HepG2 (cell line): ENCODE data around the gene KIAA0232. TPM values are rescaled to one million over a fixed set of nuclear protein-coding genes. Genes with fewer than 3 reads are reported as not detected.

ENCODE experiments used
- ATF2 ChIP-seq: sonication (generic); formaldehyde crosslinking; IDR thresholded peaks from 2 replicates; pipeline ENCODE4 v1.4.0; 2020; ENCODE audit warnings: missing genetic modification reagents
- CREB3 ChIP-seq: sonication (generic); formaldehyde crosslinking; IDR thresholded peaks from 2 replicates; pipeline ENCODE4 v1.5.0; 2020; ENCODE audit warnings: missing genetic modification reagents
- EP300 ChIP-seq, 3 experiments: sonication (generic) in 1 of 3; formaldehyde crosslinking in 1 of 3; IDR thresholded peaks; 2 replicates each; pipeline versions ENCODE4 v1.5.1 to v1.6.1; 2011 to 2020; ENCODE audit warnings: low read depth in 2 of 3, low read length in 2 of 3, borderline replicate concordance in 1 of 3, improper control_type of control experiment in 1 of 3, mild to moderate bottlenecking in 1 of 3, missing genetic modification reagents in 1 of 3, moderate library complexity in 1 of 3
- ESRRA ChIP-seq: sonication (generic); formaldehyde crosslinking; IDR thresholded peaks from 2 replicates; pipeline ENCODE4 v1.5.1; 2020; ENCODE audit warnings: mild to moderate bottlenecking, low read depth, missing genetic modification reagents
- FOXA1 ChIP-seq, 2 experiments: fragments of 450-650 bp in 1 of 2; sonication (generic) in 1 of 2; formaldehyde crosslinking in 1 of 2; IDR thresholded peaks; 2 replicates each; pipeline versions ENCODE4 v1.4.0 to v1.6.1; 2016 to 2020; ENCODE audit warnings: missing genetic modification reagents in 1 of 2
- HDAC2 ChIP-seq: sonication (generic); formaldehyde crosslinking; IDR thresholded peaks from 2 replicates; pipeline ENCODE4 v1.4.0; 2020; ENCODE audit warnings: missing genetic modification reagents
- HOXA5 ChIP-seq: sonication (generic); formaldehyde crosslinking; IDR thresholded peaks from 2 replicates; pipeline ENCODE4 v1.4.0; 2020; ENCODE audit warnings: missing genetic modification reagents
- KLF11 ChIP-seq: IDR thresholded peaks from 2 replicates; pipeline ENCODE4 v1.6.1; 2016; ENCODE audit warnings: missing compliant biosample characterization
- MLX ChIP-seq: IDR thresholded peaks from 2 replicates; pipeline ENCODE4 v1.6.1; 2016
- SETDB1 ChIP-seq: sonication (generic); formaldehyde crosslinking; IDR thresholded peaks from 2 replicates; pipeline ENCODE4 v1.5.1; 2020; ENCODE audit warnings: missing genetic modification reagents, mild to moderate bottlenecking, borderline replicate concordance
- SNAPC5 ChIP-seq: sonication (generic); formaldehyde crosslinking; IDR thresholded peaks from 2 replicates; pipeline ENCODE4 v1.8.1; 2023; ENCODE audit warnings: mild to moderate bottlenecking, missing genetic modification reagents, borderline replicate concordance
- ZBTB25 ChIP-seq: IDR thresholded peaks from 2 replicates; pipeline ENCODE4 v1.6.1; 2018; ENCODE audit warnings: missing genetic modification reagents
- ZNF607 ChIP-seq: sonication (generic); formaldehyde crosslinking; IDR thresholded peaks from 2 replicates; pipeline ENCODE4 v1.5.1; 2020; ENCODE audit warnings: missing genetic modification reagents, mild to moderate bottlenecking, borderline replicate concordance
- ZNF644 ChIP-seq: IDR thresholded peaks from 2 replicates; pipeline ENCODE4 v1.6.1; 2016; ENCODE audit warnings: low read depth
- ZNF713 ChIP-seq: sonication (generic); formaldehyde crosslinking; IDR thresholded peaks from 2 replicates; pipeline ENCODE4 v1.4.0; 2020; ENCODE audit warnings: mild to moderate bottlenecking, missing genetic modification reagents
- polyA plus RNA-seq, 8 experiments: library from polyadenylated mRNA; depleted of rRNA in 3 of 8; stranded (reverse) in 7 of 8; unstranded in 1 of 8; fragments of >200 nt; fragmentation: Illumina TruSeq in 4 of 8; extraction: Trizol in 4 of 8; gene quantifications; 2 replicates each; pipeline versions ENCODE4 v1.2.1 to v1.2.3, GENCODE V29; 2011 to 2016; ENCODE audit warnings: low read depth in 4 of 8, missing spikeins in 1 of 8, mixed read lengths in 1 of 8; ENCODE audit not compliant: insufficient read depth in 1 of 8
- total RNA-seq, 5 experiments: library from RNA; depleted of rRNA; stranded (reverse); fragments of >200 nt; fragmentation: Illumina TruSeq; extraction: Trizol; gene quantifications; 2 replicates each; pipeline ENCODE4 v1.2.3, GENCODE V29; 2016; ENCODE audit warnings: low read depth in 1 of 5

KIAA0232 gene
- total and polyA plus RNA-seq, 2 of the 13 experiments (the other 11 are each of a cell fraction or from before 2014, with no cell fraction given) = 7.8 to 17.1 TPM

GRCh38 chr4:6773616-6774540, 8.6 kb upstream of the KIAA0232 start (continued):
- 0 out of 2 replicates have a peak, but pooled peaks have one; percentile 44 for TF ChIP-seq ESRRA (CRISPR knock-in tag)
- peak; percentile 44; the same call in 1 of the 2 replicates for TF ChIP-seq ZBTB25
- TF ChIP-seq SNAPC5 = no peak
- TF ChIP-seq ATF2 (CRISPR knock-in tag) = peak; percentile 68; the same call in 1 of the 2 replicates
- TF ChIP-seq ZNF713 = no peak
- no peak for TF ChIP-seq FOXA1 (IDR thresholded peaks at IDR 0.05)
- peak; percentile 66 for TF ChIP-seq FOXA1 (CRISPR knock-in tag; IDR thresholded peaks at IDR 0.05)
- TF ChIP-seq MLX = 0 out of 2 replicates have a peak, but pooled peaks have one; percentile 15
- peak; percentile 55 for TF ChIP-seq ZNF644 (CRISPR knock-in tag)
- TF ChIP-seq HDAC2 (CRISPR knock-in tag) = peak; percentile 86
- no peak for TF ChIP-seq ZNF607
- TF ChIP-seq KLF11 (CRISPR knock-in tag) = no peak
- no peak for TF ChIP-seq SETDB1 (CRISPR knock-in tag)
- TF ChIP-seq HOXA5 = no peak
- TF ChIP-seq EP300 (IDR thresholded peaks at IDR 0.05; ENCODE audit: low read depth in 2 of 2, low read length in 2 of 2) = peak; percentile 35 to 68; a peak in 3 of 4 replicates
- peak; percentile 59; the same call in 1 of the 2 replicates for TF ChIP-seq EP300 (CRISPR knock-in tag; IDR thresholded peaks at IDR 0.05; ENCODE audit: borderline replicate concordance)
- TF ChIP-seq CREB3 (CRISPR knock-in tag) = no peak
